T47D (cell line): ENCODE measurements around the gene MAOA.
A peak's percentile ranks its signal among the peaks of the same experiment; 100 is the strongest.
"Not testable (repeated sequence)": the region's sequence is repeated elsewhere in the genome, so short reads cannot be mapped to it uniquely, and the experiment has no call there.

Experiments used
- DNase-seq, 2 experiments: peaks; one replicate each; pipeline versions ENCODE4 v3.0.0 to v3.0.0-alpha.2; 2011 to 2012; ENCODE audit warnings: low read depth in 1 of 2, low spot score in 1 of 2
- JUND ChIP-seq: IDR thresholded peaks from 2 replicates; pipeline ENCODE4 v1.6.1; 2012; ENCODE audit warnings: low read depth
- in situ Hi-C: cut with HindIII; loops from 2 replicates; pipeline ENCODE4 v1.10.0; 2016; ENCODE audit warnings: low sequenced_read_pairs, low pct_unique_long_range_greater_than_20kb

MAOA gene

GRCh38 chrX:43643662-43644061 is 12.4 kb upstream of the MAOA start:
- in situ Hi-C loops, result no loop called here
- TF ChIP-seq JUND, result no peak
- DNase-seq, result no peak

- in situ Hi-C loops, result no loop called here
- TF ChIP-seq JUND, result no peak
- DNase-seq, result no peak
Observed at GRCh38 chrX:43644124-43644701, 11.9 kb upstream of the MAOA start.

DNA sequence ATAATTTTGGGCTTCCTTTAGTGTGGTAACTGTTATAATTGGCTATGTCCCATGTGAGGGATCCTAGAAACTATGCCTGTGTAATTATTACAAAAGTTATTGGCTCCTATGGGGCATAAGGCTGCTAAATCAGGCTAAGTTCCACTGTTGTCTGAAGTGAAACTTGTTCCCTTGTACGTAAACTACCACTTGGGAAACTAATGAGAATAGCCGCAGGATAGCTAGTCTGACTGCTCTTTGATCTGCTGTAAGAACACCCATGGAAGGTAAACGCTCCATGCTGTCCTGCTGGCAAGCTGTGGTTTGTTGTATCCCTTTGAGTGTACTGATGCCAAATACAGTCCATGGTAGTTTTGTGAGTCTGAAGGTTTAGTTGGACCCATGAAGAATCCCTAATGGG is 9.3 kb upstream of the MAOA start:
- no peak for TF ChIP-seq JUND
- peak in 1 of 2 experiments; percentile 7 for DNase-seq
- in situ Hi-C loops, result no loop called here

DNA sequence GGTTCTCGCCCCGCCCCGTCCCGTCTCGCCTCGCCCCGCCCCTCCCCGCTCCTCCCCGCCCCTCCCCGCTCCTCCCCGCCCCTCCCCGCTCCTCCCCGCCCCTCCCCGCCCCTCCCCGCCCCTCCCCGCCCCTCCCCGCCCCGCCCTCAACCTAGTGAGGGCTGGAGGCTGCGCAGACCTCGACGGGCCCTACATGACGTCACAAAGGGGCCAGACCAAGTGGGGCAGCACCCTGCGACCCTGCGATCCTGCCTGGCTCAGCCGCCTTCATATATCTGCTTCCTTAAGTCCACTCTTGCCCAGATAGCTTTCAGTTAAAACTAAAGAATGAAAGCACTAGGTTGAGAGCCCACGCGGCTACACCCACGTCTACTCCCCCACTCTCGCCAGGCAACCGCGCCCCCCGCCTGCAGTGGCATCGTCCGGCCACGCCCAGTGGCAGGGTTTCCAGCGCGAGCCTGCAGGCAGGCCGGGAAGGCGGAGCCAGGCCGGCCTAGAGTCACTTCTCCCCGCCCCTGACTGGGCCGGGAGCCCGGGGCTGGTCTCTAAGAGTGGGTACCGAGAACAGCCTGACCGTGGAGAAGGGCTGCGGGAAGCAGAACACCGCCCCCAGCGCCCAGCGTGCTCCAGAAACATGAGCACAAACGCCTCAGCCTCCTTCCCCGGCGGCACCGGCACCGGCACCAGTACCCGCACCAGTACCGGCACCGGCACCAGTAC is 1.5 kb upstream of the MAOA start:
- no peak for TF ChIP-seq JUND
- in situ Hi-C loops, result no loop called here
- peak; percentile 93 to 95 for DNase-seq

- peak in 1 of 2 experiments; percentile 58 for DNase-seq
- in situ Hi-C loops, result no loop called here
- TF ChIP-seq JUND, result no peak
Observed at GRCh38 chrX:43655151-43656004, 721 bp upstream of the MAOA start.

GRCh38 chrX:43657671-43658070 is 1.6 kb downstream of the MAOA start:
- no peak for DNase-seq
- TF ChIP-seq JUND, result no peak
- in situ Hi-C loops, result no loop called here

- in situ Hi-C loops, result no loop called here
Observed at GRCh38 chrX:43661521-43662240, 5.6 kb downstream of the MAOA start.

GRCh38 chrX:43663173-43663572 is 7.1 kb downstream of the MAOA start:
- in situ Hi-C loops, result no loop called here
- DNase-seq, result no peak
- TF ChIP-seq JUND, result no peak

More at GRCh38 chrX:43661521-43662240, 5.6 kb downstream of the MAOA start:
- no peak for DNase-seq
- TF ChIP-seq JUND, result no peak

- DNase-seq, result no peak
- in situ Hi-C loops, result no loop called here
- no peak for TF ChIP-seq JUND
Observed at GRCh38 chrX:43664258-43664657, 8.2 kb downstream of the MAOA start.

- no peak for TF ChIP-seq JUND
- no peak for DNase-seq
- in situ Hi-C loops, result no loop called here
Observed at GRCh38 chrX:43664708-43665107, 8.6 kb downstream of the MAOA start.

- DNase-seq, result no peak
- in situ Hi-C loops, result no loop called here
- no peak for TF ChIP-seq JUND
Observed at GRCh38 chrX:43666311-43666912, 10.3 kb downstream of the MAOA start.

- in situ Hi-C loops, DNase-seq: not testable (repeated sequence)
Observed at GRCh38 chrX:43675965-43676628, 20.0 kb downstream of the MAOA start.
